GM10847 (cell line): Measurements from ENCODE around the gene CLEC16A.

Source experiments
- POLR2A ChIP-seq: IDR thresholded peaks from 2 replicates; pipeline ENCODE4 v1.6.1; 2011; ENCODE audit not compliant: insufficient read length; ENCODE audit errors: extremely low read depth

CLEC16A gene

GRCh38 chr16:11160676-11161115 is 216.3 kb downstream of the CLEC16A start:
- TF ChIP-seq POLR2A = no peak

GRCh38 chr16:11161439-11161838 is 217.1 kb downstream of the CLEC16A start:
- TF ChIP-seq POLR2A = no peak

- TF ChIP-seq POLR2A = no peak
Measured at GRCh38 chr16:11161974-11162373, 217.6 kb downstream of the CLEC16A start.

GRCh38 chr16:11162586-11163268 is 218.4 kb downstream of the CLEC16A start:
- TF ChIP-seq POLR2A = no peak

- TF ChIP-seq POLR2A = no peak
Measured at GRCh38 chr16:11163761-11164261, 219.4 kb downstream of the CLEC16A start.

GRCh38 chr16:11164482-11165270 is 220.3 kb downstream of the CLEC16A start:
- no peak for TF ChIP-seq POLR2A

- no peak for TF ChIP-seq POLR2A
Measured at GRCh38 chr16:11165349-11165748, 221.0 kb downstream of the CLEC16A start.

GRCh38 chr16:11165894-11166665 is 221.7 kb downstream of the CLEC16A start:
- TF ChIP-seq POLR2A = no peak

GRCh38 chr16:11167581-11167980 is 223.2 kb downstream of the CLEC16A start:
- TF ChIP-seq POLR2A = no peak

GRCh38 chr16:11168386-11169051 is 224.2 kb downstream of the CLEC16A start:
- TF ChIP-seq POLR2A = no peak

- no peak for TF ChIP-seq POLR2A
Measured at GRCh38 chr16:11169641-11170040, 225.3 kb downstream of the CLEC16A start.

GRCh38 chr16:11170201-11170600 is 225.8 kb downstream of the CLEC16A start:
- no peak for TF ChIP-seq POLR2A

- no peak for TF ChIP-seq POLR2A
Measured at GRCh38 chr16:11170696-11171447, 226.5 kb downstream of the CLEC16A start.

- no peak for TF ChIP-seq POLR2A
Measured at GRCh38 chr16:11171448-11171709, 227.0 kb downstream of the CLEC16A start.
